Activated naive CD8-positive, alpha-beta T cell treated with anti-CD3 and anti-CD28 coated beads, Interleukin-2, amount 10 ng/mL, durations not matched to agents 7 days and 5 days (primary cell): ENCODE results near the gene COPZ2. TPM values are rescaled to one million over a fixed set of nuclear protein-coding genes. Genes with fewer than 3 reads are reported as not detected.
"Not testable (repeated sequence)": the region's sequence is repeated elsewhere in the genome, so short reads cannot be mapped to it uniquely, and the experiment has no call there.

Experiments
- ATAC-seq: fragments of 150-1000 bp; cut with Tn5 transposase; one replicate; pipeline ENCODE4 v1.10.0; 2021; ENCODE audit warnings: low read depth, moderate library complexity
- POLR2A ChIA-PET: fragments of 350-600 bp; sonication (Branson Sonifier 250); formaldehyde crosslinking; loops from one replicate; lab custom pipeline; 2021; ENCODE audit warnings: antibody characterized with exemption; lab: Charles Lee
- DNase-seq: peaks from one replicate; pipeline ENCODE4 v3.0.0; 2021
- H3K27ac Mint-ChIP-seq: one replicate; pipeline ENCODE4 v1.8.0; 2022; ENCODE audit warnings: mild to moderate bottlenecking, mixed read lengths
- H3K27me3 Mint-ChIP-seq: one replicate; pipeline ENCODE4 v1.8.0; 2022; ENCODE audit warnings: mild to moderate bottlenecking, moderate library complexity, mixed read lengths
- H3K36me3 Mint-ChIP-seq: one replicate; pipeline ENCODE4 v1.8.0; 2021; ENCODE audit warnings: mild to moderate bottlenecking, mixed read lengths
- H3K4me1 Mint-ChIP-seq: one replicate; pipeline ENCODE4 v1.8.0; 2021; ENCODE audit warnings: mixed read lengths
- H3K4me3 Mint-ChIP-seq: one replicate; pipeline ENCODE4 v1.8.0; 2022; ENCODE audit warnings: mild to moderate bottlenecking, moderate library complexity, mixed read lengths
- H3K9me3 Mint-ChIP-seq: one replicate; pipeline ENCODE4 v1.8.0; 2021; ENCODE audit warnings: mixed read lengths
- total RNA-seq, 2 experiments: library from RNA; stranded (reverse); gene quantifications; one replicate each; pipeline ENCODE4 v1.2.3, GENCODE V29; 2021

Gene COPZ2
- total RNA-seq, 2 experiments from 2014 or later = 6.1 to 8.8 TPM

DNA sequence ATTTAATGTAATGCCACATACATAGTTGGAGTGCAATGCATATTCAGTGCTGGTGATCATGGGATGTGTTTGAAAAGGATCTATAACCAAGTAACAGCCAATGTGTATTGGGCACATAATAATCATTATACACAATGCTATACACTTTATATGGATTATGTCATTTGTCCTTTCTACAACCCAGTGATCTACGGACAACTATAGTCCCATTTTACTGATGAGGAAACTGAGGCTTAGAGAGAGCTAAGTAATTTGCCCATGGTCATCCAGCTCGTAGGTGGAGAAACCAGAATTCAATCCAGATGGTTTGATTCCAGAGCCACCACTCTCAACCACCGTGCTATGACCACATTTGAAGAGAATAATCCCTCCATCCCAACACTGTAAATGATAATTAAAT, 27.4 kb downstream of the COPZ2 start:
- Mint-ChIP-seq H3K36me3 (no peaks in the 10 kb centered on the region), H3K27ac (no peak overlapping the region), H3K4me3 (no peak overlapping the region), H3K4me1 (peaks cover 15% of the 10 kb centered on the region), H3K9me3 (no peaks in the 10 kb centered on the region), H3K27me3 (peaks cover 43% of the 10 kb centered on the region)
- POLR2A ChIA-PET = interaction anchor here (0.7 to 1.4 kb wide), 3 partner anchors 8 to 93 kb away, joined by 3 to 7 read pairs (median 4); partner anchors contain the start of gene CDK5RAP3
- DNase-seq = no peak
- no peak for ATAC-seq

DNA sequence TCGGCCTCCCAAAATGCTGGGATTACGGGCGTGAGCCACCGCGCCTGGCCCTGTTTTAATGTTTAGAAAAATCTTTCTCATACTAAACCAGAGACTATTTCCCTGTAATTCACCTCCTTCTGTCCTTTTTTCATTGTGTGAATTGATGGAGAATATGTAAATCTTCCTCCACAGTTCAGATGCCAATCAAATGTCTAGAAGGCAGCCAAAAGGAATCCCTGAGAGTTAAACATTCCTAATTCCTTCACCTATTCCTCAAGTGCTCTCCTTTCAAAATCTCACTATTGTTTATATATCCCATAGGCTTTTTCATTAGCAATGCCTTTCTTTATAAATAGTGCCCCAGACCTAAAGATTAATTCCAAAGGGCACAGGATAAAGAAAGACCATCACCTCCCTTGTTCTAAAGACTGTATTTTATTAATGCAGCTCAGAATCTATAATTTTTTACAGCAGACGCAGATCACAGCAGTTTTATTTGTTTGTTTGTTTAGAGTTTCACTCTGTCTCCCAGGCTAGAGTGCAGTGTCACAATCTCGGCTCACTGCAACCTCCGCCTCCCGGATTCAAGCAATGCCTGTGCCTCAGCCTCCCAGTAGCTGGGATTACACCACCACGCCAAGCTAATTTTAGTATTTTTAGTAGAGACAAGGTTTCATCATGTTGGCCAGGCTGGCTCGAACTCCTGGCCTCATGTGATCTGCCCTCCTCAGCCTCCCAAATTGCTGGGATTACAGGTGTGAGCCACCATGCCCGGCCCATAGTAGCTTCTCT, 30.5 kb downstream of the COPZ2 start:
- no peaks in the 10 kb centered on the region for H3K9me3 Mint-ChIP-seq
- peaks cover 51% of the 10 kb centered on the region for H3K27me3 Mint-ChIP-seq

DNA sequence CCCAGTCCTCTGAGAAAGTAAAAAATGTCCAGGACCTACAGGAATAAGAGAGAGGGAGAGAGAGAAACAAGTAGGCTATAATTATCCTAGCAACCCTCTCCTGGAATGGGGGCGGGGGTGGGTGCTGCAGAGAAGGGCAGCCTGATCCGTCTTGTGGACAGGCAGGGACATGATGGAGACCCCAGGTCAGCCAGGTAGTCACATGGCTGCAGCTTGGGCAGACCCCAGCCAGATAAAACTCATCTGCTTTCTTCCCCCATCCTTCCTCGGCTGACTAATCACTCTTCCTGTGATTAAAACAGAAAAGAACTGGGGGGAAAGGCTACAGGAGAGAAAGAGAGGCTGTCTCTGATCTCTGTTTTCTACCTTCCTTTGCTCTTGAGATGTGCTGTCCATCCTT, 32.6 kb downstream of the COPZ2 start:
- Mint-ChIP-seq H3K9me3 (no peaks in the 10 kb centered on the region), H3K27ac (no peak overlapping the region), H3K4me3 (no peak overlapping the region), H3K27me3 (peaks cover 52% of the 10 kb centered on the region), H3K36me3 (no peaks in the 10 kb centered on the region), H3K4me1 (peaks cover 11% of the 10 kb centered on the region)
- ATAC-seq (no peak), DNase-seq (no peak)
- POLR2A ChIA-PET = no interaction called here

More for the DNA sequence above, 30.5 kb downstream of the COPZ2 start:
- no peaks in the 10 kb centered on the region for H3K36me3 Mint-ChIP-seq
- no peak for ATAC-seq
- POLR2A ChIA-PET = interaction anchor here (0.8 kb wide), 1 partner anchor 10 kb away, joined by 3 read pairs; no protein-coding TSS in a partner anchor
- no peak overlapping the region for H3K4me3 Mint-ChIP-seq
- H3K27ac Mint-ChIP-seq = no peak overlapping the region
- H3K4me1 Mint-ChIP-seq = peaks cover 18% of the 10 kb centered on the region
- no peak for DNase-seq

DNA sequence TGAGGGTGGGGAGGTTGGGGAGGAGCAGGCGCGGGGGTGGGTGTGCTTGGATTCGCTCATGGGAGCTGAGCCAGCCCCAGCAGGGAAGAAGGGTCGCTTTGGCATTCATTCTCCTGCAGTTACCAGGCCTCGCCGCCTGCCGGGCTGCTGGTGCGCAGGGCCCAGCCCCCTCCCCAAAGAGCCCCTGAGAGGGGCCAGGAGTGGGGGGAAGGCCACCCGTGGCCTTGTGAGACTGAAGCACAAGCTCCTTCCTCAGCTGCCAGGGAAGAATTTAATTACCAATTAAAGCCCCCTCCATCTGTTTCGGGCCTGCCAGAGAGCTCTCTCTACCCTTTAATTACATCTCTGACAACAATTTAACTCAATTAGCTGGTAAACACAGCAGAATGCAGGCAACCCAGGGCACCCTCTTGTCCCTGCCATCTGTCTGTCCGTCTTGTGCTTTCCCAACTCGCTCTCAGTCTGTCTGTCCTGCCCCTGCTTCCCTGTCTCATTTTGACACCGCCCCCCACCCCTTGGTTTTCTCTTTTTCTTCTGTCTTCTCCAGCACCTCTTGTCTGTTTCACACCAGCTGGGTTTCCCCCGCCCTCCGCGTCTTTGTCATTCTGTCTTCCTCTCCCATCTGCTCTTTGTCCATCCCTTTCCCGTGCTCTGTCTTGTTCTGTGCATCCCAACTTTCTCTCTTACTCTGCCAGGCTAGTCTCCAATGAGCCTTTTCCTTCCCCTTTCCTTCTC, 34.0 kb downstream of the COPZ2 start:
- Mint-ChIP-seq H3K4me3 (no peak overlapping the region), H3K27me3 (peaks cover 45% of the 10 kb centered on the region), H3K36me3 (no peaks in the 10 kb centered on the region), H3K27ac (peak overlapping the region; percentile 43), H3K9me3 (no peaks in the 10 kb centered on the region), H3K4me1 (peaks cover 14% of the 10 kb centered on the region)
- ATAC-seq (no peak), DNase-seq (no peak)
- POLR2A ChIA-PET = no interaction called here

DNA sequence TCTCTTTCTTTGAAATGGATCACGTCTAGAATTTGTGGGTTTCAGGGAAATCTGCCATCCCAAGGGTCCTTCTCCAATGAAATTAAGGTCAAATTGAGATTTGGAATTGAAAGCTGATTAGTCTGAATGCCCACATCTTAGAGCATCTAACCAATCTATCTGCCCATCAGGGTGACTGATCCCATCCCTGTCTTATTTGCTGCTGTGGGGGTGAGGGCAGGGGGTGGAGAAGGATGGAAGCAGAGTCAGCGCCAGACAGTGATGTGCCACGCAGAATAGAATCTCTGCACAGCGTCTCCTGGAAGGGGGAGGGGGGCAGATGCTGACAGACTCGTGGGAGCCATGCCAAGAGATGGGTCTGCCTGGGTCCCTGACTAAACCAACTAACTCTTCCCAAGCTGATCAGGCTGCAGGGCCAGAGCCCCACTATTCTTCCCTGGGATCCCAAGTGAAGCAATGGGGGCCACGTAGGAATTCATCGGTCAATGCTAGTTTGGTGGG, 34.6 kb downstream of the COPZ2 start:
- POLR2A ChIA-PET = no interaction called here
- DNase-seq = no peak
- Mint-ChIP-seq H3K4me1 (peaks cover 14% of the 10 kb centered on the region), H3K4me3 (no peak overlapping the region), H3K27ac (no peak overlapping the region), H3K27me3 (peaks cover 41% of the 10 kb centered on the region), H3K9me3 (no peaks in the 10 kb centered on the region), H3K36me3 (no peaks in the 10 kb centered on the region)
- ATAC-seq = no peak

DNA sequence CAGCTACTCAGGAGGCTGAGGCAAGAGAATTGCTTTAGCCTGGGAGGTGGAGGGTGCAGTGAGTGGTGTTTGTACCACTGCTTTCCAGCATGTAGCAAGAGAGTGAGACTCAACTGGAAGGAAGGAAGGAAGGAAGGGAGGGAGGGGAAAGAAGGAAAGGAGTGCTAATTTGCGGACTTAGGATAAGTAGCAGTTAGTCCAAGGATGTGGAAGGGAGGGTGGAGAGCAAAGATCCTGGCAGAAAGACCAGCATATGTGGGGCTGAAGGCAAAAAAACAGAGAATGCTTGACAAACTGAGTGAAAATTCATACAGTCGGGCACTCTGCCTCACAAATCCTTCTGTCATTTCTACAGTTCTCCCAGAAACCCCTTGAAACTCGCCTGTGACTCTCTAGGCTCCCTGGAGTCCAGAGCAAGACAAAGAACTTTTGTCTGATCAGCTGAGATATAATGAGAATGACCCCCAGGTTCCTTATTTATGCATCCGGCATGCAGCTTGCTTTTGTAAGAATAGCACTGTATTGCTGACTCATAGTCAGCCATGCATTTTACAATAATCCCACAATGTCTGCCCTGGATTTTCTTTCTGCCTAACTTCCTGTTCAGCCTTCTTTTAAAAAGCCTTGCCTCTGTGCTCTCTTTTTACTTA, 35.2 kb downstream of the COPZ2 start:
- no peak for DNase-seq
- ATAC-seq = no peak
- POLR2A ChIA-PET = no interaction called here
- H3K4me3 Mint-ChIP-seq = no peak overlapping the region
- H3K4me1 Mint-ChIP-seq = peaks cover 14% of the 10 kb centered on the region
- no peak overlapping the region for H3K27ac Mint-ChIP-seq
- no peaks in the 10 kb centered on the region for H3K9me3 Mint-ChIP-seq
- peaks cover 36% of the 10 kb centered on the region for H3K27me3 Mint-ChIP-seq
- no peaks in the 10 kb centered on the region for H3K36me3 Mint-ChIP-seq

DNA sequence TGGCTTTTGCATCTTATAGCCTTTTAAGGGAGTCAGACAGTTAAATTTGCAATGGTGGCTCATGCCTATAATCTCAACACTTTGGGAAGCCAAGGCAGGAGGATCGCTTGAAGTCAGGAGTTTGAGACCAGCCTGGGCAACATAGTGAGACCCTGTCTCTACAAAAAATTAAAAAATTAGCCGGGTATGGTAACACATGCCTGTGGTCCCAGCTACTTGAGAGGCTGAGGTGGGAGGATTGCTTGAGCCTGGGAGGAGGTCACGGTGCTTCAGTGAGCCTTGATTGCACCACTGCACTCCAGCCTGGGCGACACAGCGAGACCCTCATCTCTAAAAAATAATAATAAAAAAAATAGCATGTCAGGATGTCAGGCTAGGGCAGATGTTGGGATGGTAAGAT, 35.9 kb downstream of the COPZ2 start:
- H3K27ac Mint-ChIP-seq, DNase-seq, ATAC-seq, H3K4me3 Mint-ChIP-seq, H3K9me3 Mint-ChIP-seq, H3K36me3 Mint-ChIP-seq: not testable (repeated sequence)
- POLR2A ChIA-PET = interaction anchor here (0.6 kb wide), 1 partner anchor 19 kb away, joined by 4 read pairs; no protein-coding TSS in a partner anchor
- Mint-ChIP-seq H3K4me1 (peaks cover 14% of the 10 kb centered on the region), H3K27me3 (peaks cover 30% of the 10 kb centered on the region)

DNA sequence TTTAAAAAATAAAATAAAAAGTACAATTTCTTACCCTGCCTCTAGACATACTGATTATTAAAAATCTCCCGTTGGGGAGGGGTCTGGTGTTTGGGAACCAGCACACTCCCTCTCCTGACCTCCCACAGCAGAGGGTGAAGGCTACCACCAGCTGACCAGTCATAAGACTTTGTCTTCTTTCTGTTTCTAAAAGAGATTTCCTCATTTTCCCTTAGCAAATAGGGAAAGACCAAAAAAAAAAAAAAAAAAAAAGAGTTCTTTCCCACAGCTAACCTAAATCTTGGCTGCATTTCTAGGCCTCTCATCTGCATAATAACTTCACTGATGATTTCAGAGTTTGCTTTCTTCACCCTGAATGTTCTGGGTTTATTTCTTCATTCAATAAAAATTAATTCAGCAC, 36.4 kb downstream of the COPZ2 start:
- peaks cover 14% of the 10 kb centered on the region for H3K4me1 Mint-ChIP-seq
- no peak overlapping the region for H3K4me3 Mint-ChIP-seq
- POLR2A ChIA-PET = interaction anchor here (0.6 kb wide), 1 partner anchor 19 kb away, joined by 4 read pairs; no protein-coding TSS in a partner anchor
- no peak overlapping the region for H3K27ac Mint-ChIP-seq
- H3K27me3 Mint-ChIP-seq = peaks cover 29% of the 10 kb centered on the region
- no peak for ATAC-seq
- no peaks in the 10 kb centered on the region for H3K36me3 Mint-ChIP-seq
- DNase-seq = no peak
- H3K9me3 Mint-ChIP-seq = no peaks in the 10 kb centered on the region

DNA sequence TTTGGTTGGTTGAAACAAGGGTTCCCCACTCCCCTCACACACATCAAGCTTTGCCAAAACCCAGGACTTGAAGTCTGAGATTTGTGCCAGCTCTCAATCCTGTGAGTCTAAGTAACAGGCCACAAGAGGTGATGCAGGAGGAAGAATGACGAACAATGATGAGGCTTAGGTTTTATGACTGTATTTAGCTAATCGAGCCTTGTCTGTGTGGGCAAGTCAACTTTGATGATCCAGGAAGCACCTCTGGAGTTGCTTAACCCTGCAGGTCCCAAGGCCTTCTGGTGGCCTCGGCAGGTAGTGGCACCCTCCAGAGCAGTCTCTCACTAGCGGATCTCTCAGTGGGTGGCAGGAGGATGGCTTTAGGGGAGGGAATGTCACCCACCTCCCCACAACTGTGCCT, 38.0 kb downstream of the COPZ2 start:
- Mint-ChIP-seq H3K27me3 (peaks cover 16% of the 10 kb centered on the region), H3K27ac (no peak overlapping the region), H3K9me3 (no peaks in the 10 kb centered on the region), H3K36me3 (no peaks in the 10 kb centered on the region), H3K4me3 (no peak overlapping the region), H3K4me1 (peaks cover 14% of the 10 kb centered on the region)
- peak; percentile 59 for ATAC-seq
- DNase-seq = no peak
- POLR2A ChIA-PET = no interaction called here

DNA sequence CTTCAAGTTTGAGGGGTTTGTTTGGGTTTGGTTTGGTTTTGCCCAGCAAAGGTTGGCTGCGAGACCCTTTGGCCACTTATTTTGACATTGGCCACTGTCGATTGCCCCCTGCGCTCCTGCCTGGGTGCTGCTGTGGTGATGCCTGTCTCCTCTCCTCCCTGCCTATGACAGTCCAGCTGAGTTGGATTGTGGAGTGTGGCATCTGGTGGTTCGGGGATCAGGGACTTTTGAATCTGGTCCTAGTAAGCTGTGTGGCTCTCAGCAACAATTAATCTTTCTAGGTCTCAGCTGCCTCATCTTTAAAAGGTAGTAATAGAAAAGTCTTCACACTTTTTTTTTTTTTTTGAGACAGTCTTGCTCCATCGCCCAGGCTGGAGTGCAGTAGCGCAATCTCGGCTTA, 39.6 kb downstream of the COPZ2 start:
- POLR2A ChIA-PET = interaction anchor here (0.8 to 0.9 kb wide), 2 partner anchors 18 to 20 kb away, joined by 3 read pairs; no protein-coding TSS in a partner anchor
- no peak overlapping the region for H3K4me3 Mint-ChIP-seq
- no peaks in the 10 kb centered on the region for H3K36me3 Mint-ChIP-seq
- no peak overlapping the region for H3K27ac Mint-ChIP-seq
- ATAC-seq (no peak), DNase-seq (no peak)
- peaks cover 8% of the 10 kb centered on the region for H3K27me3 Mint-ChIP-seq
- no peaks in the 10 kb centered on the region for H3K9me3 Mint-ChIP-seq
- peaks cover 11% of the 10 kb centered on the region for H3K4me1 Mint-ChIP-seq

DNA sequence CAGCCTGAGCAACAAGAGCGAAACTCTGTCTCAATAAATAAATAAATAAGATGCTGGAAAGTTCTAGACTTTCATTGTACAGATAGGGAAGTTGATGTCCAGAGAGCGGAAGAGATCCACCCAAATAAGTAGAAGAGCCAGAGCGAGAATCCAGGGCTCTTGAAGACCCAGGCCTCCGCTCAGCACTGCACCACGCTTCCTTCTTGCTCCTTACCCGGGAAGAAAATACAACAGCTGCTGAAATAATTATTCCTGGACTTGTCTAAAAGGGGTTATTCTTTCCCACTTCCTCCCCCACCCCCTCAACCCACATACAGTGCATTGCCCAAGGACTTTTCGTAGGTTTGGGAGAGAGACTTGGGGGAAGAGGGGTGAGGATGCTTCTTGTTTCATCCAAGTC, 40.0 kb downstream of the COPZ2 start:
- no peak for DNase-seq
- Mint-ChIP-seq H3K27me3 (peaks cover 8% of the 10 kb centered on the region), H3K4me3 (no peak overlapping the region), H3K36me3 (no peaks in the 10 kb centered on the region), H3K4me1 (peaks cover 6% of the 10 kb centered on the region), H3K9me3 (no peaks in the 10 kb centered on the region), H3K27ac (no peak overlapping the region)
- POLR2A ChIA-PET = no interaction called here
- ATAC-seq = no peak

DNA sequence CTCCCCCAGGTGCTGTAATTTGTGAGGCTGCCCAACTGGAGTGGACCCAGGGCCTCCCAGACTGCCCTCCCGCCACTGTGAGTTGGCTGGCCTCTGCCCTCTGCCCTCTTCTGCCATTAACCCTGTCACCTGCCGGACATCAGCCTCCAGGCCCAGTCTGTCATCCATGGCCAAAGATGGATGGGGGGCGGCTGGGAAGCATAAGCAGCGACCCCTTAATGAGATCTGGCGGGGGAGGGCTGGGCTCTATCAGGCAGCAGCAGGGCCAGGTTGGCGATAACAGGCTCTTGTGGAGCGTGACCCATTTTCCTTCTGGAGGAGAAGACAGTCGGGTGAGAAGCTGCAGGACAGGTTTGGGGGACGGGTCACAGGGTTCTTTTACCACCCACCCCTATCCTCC, 41.4 kb downstream of the COPZ2 start:
- Mint-ChIP-seq H3K27me3 (peaks cover 8% of the 10 kb centered on the region), H3K4me3 (no peak overlapping the region), H3K9me3 (no peaks in the 10 kb centered on the region), H3K4me1 (peaks cover 3% of the 10 kb centered on the region), H3K27ac (no peak overlapping the region), H3K36me3 (no peaks in the 10 kb centered on the region)
- ATAC-seq = no peak
- POLR2A ChIA-PET = no interaction called here
- no peak for DNase-seq

DNA sequence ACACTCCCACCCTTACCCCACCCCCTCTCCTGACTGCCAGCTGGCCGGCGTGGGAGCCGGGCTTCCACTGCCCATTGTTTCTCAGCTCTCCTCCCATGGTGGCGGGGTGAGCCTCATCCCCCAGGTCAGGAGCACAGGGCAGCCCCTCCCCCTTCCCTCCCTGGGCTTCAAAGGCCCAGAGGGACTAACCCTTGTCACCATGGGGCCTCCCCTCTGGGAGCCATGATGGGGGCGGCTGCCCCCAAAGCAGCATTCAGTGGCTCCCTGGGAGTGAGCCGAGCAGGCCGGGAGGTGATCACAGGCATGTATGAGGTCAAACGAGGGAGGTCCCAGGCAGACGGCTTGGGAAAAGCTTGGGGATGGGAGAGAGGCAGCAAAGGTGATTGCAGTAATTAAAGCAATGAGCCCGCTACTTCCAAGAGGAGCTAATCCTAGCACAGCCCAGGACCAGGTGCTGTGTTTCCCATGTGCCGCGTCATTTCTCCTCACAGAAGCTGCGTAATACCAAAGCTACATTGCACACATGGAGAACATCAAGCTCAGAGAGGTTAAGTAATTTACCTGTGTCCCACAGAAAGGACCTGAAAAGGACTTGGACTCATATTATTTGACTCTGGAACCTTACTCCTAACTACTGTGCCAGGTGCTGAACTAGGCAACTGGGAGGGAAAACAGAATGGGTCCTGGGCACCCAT, 42.2 kb downstream of the COPZ2 start:
- Mint-ChIP-seq H3K4me3 (no peak overlapping the region), H3K4me1 (peaks cover 5% of the 10 kb centered on the region), H3K36me3 (no peaks in the 10 kb centered on the region), H3K27ac (no peak overlapping the region), H3K9me3 (no peaks in the 10 kb centered on the region), H3K27me3 (peaks cover 8% of the 10 kb centered on the region)
- ATAC-seq (no peak), DNase-seq (no peak)
- POLR2A ChIA-PET = no interaction called here
